HG02588 (cell line): ENCODE measurements around the gene TSC22D1.

Source experiments
- ATAC-seq: cut with Tn5 transposase; IDR thresholded peaks from one replicate; pipeline ENCODE4 v1.9.1; 2021; ENCODE audit warnings: mild to moderate bottlenecking, moderate library complexity; ENCODE audit not compliant: unreplicated experiment

TSC22D1 gene

GRCh38 chr13:44433863-44434765, 142.0 kb downstream of the TSC22D1 start:
- no peak for ATAC-seq

GRCh38 chr13:44432650-44433049, 143.5 kb downstream of the TSC22D1 start:
- ATAC-seq = no peak

- no peak for ATAC-seq
These were observed 145.0 kb downstream of the TSC22D1 start for GRCh38 chr13:44431150-44431549.

- ATAC-seq = no peak
These were observed 146.8 kb downstream of the TSC22D1 start for GRCh38 chr13:44429311-44429710.

- ATAC-seq = no peak
These were observed 149.7 kb downstream of the TSC22D1 start for GRCh38 chr13:44426461-44426860.

- ATAC-seq = no peak
These were observed 150.4 kb downstream of the TSC22D1 start for GRCh38 chr13:44425815-44426078.

- ATAC-seq = no peak
These were observed 150.9 kb downstream of the TSC22D1 start for GRCh38 chr13:44425041-44425814.

- ATAC-seq = no peak
These were observed 152.3 kb downstream of the TSC22D1 start for GRCh38 chr13:44423824-44424223.

- no peak for ATAC-seq
These were observed 153.1 kb downstream of the TSC22D1 start for GRCh38 chr13:44422755-44423643.

- ATAC-seq = no peak
These were observed 154.1 kb downstream of the TSC22D1 start for GRCh38 chr13:44421853-44422525.

- no peak for ATAC-seq
These were observed 155.5 kb downstream of the TSC22D1 start for GRCh38 chr13:44420376-44421220.

GRCh38 chr13:44417876-44418275, 158.3 kb downstream of the TSC22D1 start:
- no peak for ATAC-seq

GRCh38 chr13:44417446-44417845, 158.7 kb downstream of the TSC22D1 start:
- no peak for ATAC-seq

GRCh38 chr13:44416744-44417143, 159.4 kb downstream of the TSC22D1 start:
- ATAC-seq = no peak

- ATAC-seq = no peak
These were observed 159.8 kb downstream of the TSC22D1 start for GRCh38 chr13:44416301-44416700.

- ATAC-seq = no peak
These were observed 160.3 kb downstream of the TSC22D1 start for GRCh38 chr13:44415815-44416214.

- ATAC-seq = no peak
These were observed 161.4 kb downstream of the TSC22D1 start for GRCh38 chr13:44414716-44415115.

GRCh38 chr13:44413095-44413494, 163.0 kb downstream of the TSC22D1 start:
- ATAC-seq = no peak

- ATAC-seq = no peak
These were observed 163.7 kb downstream of the TSC22D1 start for GRCh38 chr13:44412346-44412935.
